ENCODE results near the gene SPDEF.

The SPDEF gene

GRCh38 chr6:34568341-34569201, 12.4 kb upstream of the SPDEF start:
- H3K27ac ChIP-seq, result no peak overlapping the region
- TF ChIP-seq CTCF (conservative IDR thresholded peaks at IDR 0.05), result no peak

- TF ChIP-seq CTCF (conservative IDR thresholded peaks at IDR 0.05), result no peak
- peak overlapping the region; percentile 21 for H3K27ac ChIP-seq
These were observed 10.9 kb upstream of the SPDEF start for GRCh38 chr6:34566830-34567546.

GRCh38 chr6:34565722-34566137, 9.6 kb upstream of the SPDEF start:
- H3K27ac ChIP-seq, result no peak overlapping the region
- no peak for TF ChIP-seq CTCF (conservative IDR thresholded peaks at IDR 0.05)

- TF ChIP-seq CTCF (conservative IDR thresholded peaks at IDR 0.05), result no peak
- H3K27ac ChIP-seq, result no peak overlapping the region
These were observed 8.1 kb upstream of the SPDEF start for GRCh38 chr6:34564181-34564580.

GRCh38 chr6:34563513-34563870, 7.4 kb upstream of the SPDEF start:
- TF ChIP-seq CTCF (conservative IDR thresholded peaks at IDR 0.05), result no peak
- H3K27ac ChIP-seq, result no peak overlapping the region

GRCh38 chr6:34562861-34563512, 6.9 kb upstream of the SPDEF start:
- no peak for TF ChIP-seq CTCF (conservative IDR thresholded peaks at IDR 0.05)
- no peak overlapping the region for H3K27ac ChIP-seq

GRCh38 chr6:34562350-34562749, 6.2 kb upstream of the SPDEF start:
- no peak overlapping the region for H3K27ac ChIP-seq
- TF ChIP-seq CTCF (conservative IDR thresholded peaks at IDR 0.05), result no peak

All from VCaP (cell line).